K562 (cell line): ENCODE results near the gene ALX3. TPM values are rescaled to one million over a fixed set of nuclear protein-coding genes. Genes with fewer than 3 reads are reported as not detected.

Experiments used
- ATAC-seq: fragments of 200-7000 bp; cut with Tn5 transposase; 3 replicates; pipeline ENCODE4 v1.9.1; 2020; ENCODE audit warnings: moderate library complexity
- BruUV-seq: library from RNA; stranded (reverse); fragments of 400-500 nt; replicated peaks from 2 replicates; lab custom pipeline; 2021; lab: Mats Ljungman, UMichigan
- CTCF ChIA-PET: fragments of 300-600 bp; formaldehyde crosslinking; extraction: SDS; loops from one replicate; lab custom pipeline; 2021; ENCODE audit warnings: low intra/inter-chr PET ratio; lab: Yijun Ruan, JAX
- POLR2A ChIA-PET: fragments of 300-600, 350-650 bp; sonication (Branson Sonifier 250); formaldehyde crosslinking; extraction: SDS; loops from one replicate; lab custom pipeline; 2021; ENCODE audit warnings: antibody characterized with exemption, inconsistent platforms; lab: Yijun Ruan, JAX
- DNase-seq, 4 experiments: peaks; one replicate each; pipeline versions ENCODE4 v3.0.0 to v3.0.0-alpha.2; 2011 to 2018; ENCODE audit warnings: low spot score in 3 of 4, mixed read lengths in 3 of 4; ENCODE audit errors: extremely low read depth in 1 of 4
- FAIRE-seq: peaks from 2 replicates; lab custom pipeline; 2011; peaks lifted over from hg19 to GRCh38; lab: Jason Lieb, UNC
- H2AFZ ChIP-seq: 2 replicates; pipeline ENCODE4 v1.6.0; 2011; ENCODE audit warnings: low read depth, low read length, control low read depth, inconsistent platforms
- H3K27ac ChIP-seq: fragments of 200-600 bp; 3 replicates; pipeline ENCODE4 v1.8.0; 2011; ENCODE audit warnings: low read depth, mild to moderate bottlenecking, control low read depth, inconsistent platforms, low read length, moderate library complexity, mixed read lengths; ENCODE audit errors: extremely low read depth
- H3K27me3 ChIP-seq, 2 experiments: fragments of 300-600 bp in 1 of 2; 2 replicates in 1 of 2; 3 replicates in 1 of 2; pipeline versions ENCODE4 v1.6.0 to v1.8.0; 2011; ENCODE audit warnings: inconsistent platforms in 2 of 2, low read length in 2 of 2, mild to moderate bottlenecking in 1 of 2, mixed read lengths in 1 of 2, moderate library complexity in 1 of 2; ENCODE audit not compliant: control insufficient read depth in 2 of 2, insufficient read depth in 2 of 2
- H3K36me3 ChIP-seq: fragments of 300-600 bp; 3 replicates; pipeline ENCODE4 v1.8.0; 2011; ENCODE audit warnings: mild to moderate bottlenecking, low read length, inconsistent platforms; ENCODE audit not compliant: control insufficient read depth, insufficient read depth
- H3K4me1 ChIP-seq, 2 experiments: fragments of 200-600 bp in 1 of 2; replicated peaks in 1 of 2; 2 replicates in 1 of 2; 3 replicates in 1 of 2; pipeline versions ENCODE4 v1.5.1 to v1.8.0; 2011; ENCODE audit warnings: inconsistent platforms in 2 of 2, low read length in 2 of 2, mild to moderate bottlenecking in 1 of 2, mixed read lengths in 1 of 2, moderate library complexity in 1 of 2; ENCODE audit not compliant: control insufficient read depth in 2 of 2, insufficient read depth in 2 of 2
- H3K4me2 ChIP-seq: 2 replicates; pipeline ENCODE4 v1.6.1; 2011; ENCODE audit warnings: low read length, control low read depth, inconsistent platforms, mixed read lengths; ENCODE audit not compliant: insufficient read depth
- H3K4me3 ChIP-seq: fragments of 200-600 bp; sonication (generic), shearing (Covaris generic); 2 replicates; pipeline ENCODE4 v1.5.1; 2016; ENCODE audit warnings: control low read depth, inconsistent platforms
- H3K79me2 ChIP-seq: fragments of 200-600 bp; 3 replicates; pipeline ENCODE4 v1.8.0; 2011; ENCODE audit warnings: low read length, inconsistent platforms; ENCODE audit not compliant: control insufficient read depth, insufficient read depth
- H3K9ac ChIP-seq, 2 experiments: 2 replicates each; pipeline versions ENCODE4 v1.6.0 to v1.6.1; 2011; ENCODE audit warnings: low read depth in 2 of 2, low read length in 2 of 2, control low read depth in 1 of 2, inconsistent platforms in 1 of 2, mild to moderate bottlenecking in 1 of 2, mixed read lengths in 1 of 2; ENCODE audit not compliant: insufficient read depth in 1 of 2
- H3K9me1 ChIP-seq: one replicate; pipeline ENCODE4 v1.6.0; 2011; ENCODE audit warnings: inconsistent platforms, mild to moderate bottlenecking, low read length, moderate library complexity; ENCODE audit not compliant: control insufficient read depth, insufficient read depth
- H3K9me3 ChIP-seq: replicated peaks from 2 replicates; pipeline ENCODE4 v1.5.1; 2011; ENCODE audit warnings: low read depth, low read length, inconsistent platforms; ENCODE audit not compliant: control insufficient read depth, insufficient read depth
- H4K20me1 ChIP-seq: replicated peaks from 2 replicates; pipeline ENCODE4 v1.6.1; 2011; ENCODE audit warnings: low read length, inconsistent platforms, mixed read lengths; ENCODE audit not compliant: control insufficient read depth, insufficient read depth
- E2F8 ChIP-seq: fragments of 450-650 bp; IDR thresholded peaks from 2 replicates; pipeline ENCODE4 v1.7.1; 2018; ENCODE audit warnings: mild to moderate bottlenecking, low read depth; ENCODE audit not compliant: partially characterized antibody
- NFIC ChIP-seq: fragments of 450-650 bp; IDR thresholded peaks from 2 replicates; pipeline ENCODE4 v1.6.1; 2017; ENCODE audit warnings: mild to moderate bottlenecking, inconsistent platforms
- NFIX ChIP-seq: fragments of 250-450 bp; sonication (Bioruptor Pico); IDR thresholded peaks from 2 replicates; pipeline ENCODE4 v1.4.0; 2020; ENCODE audit warnings: low read depth, mild to moderate bottlenecking, moderate library complexity
- POLR2A ChIP-seq: fragments of 450-650 bp; conservative IDR thresholded peaks from 2 replicates; pipeline ENCODE4 v1.6.1; 2016
- POLR2G ChIP-seq: fragments of 200-400 bp; formaldehyde crosslinking; IDR thresholded peaks from 2 replicates; pipeline ENCODE4 v1.6.1; 2017; ENCODE audit warnings: low read depth, mild to moderate bottlenecking, antibody characterized with exemption, low read length, moderate library complexity
- WGBS: fragments of 100-300 bp; shearing (Covaris generic); methylation state at CpG from one replicate; pipeline ENCODE4 v1.1.6; 2016; ENCODE audit warnings: low coverage, mixed read lengths; ENCODE audit not compliant: insufficient coverage; ENCODE audit errors: missing lambda C conversion rate; 5-methylcytosine and 5-hydroxymethylcytosine counted together
- in situ Hi-C: fragments of 300-500 bp; cut with MboI; formaldehyde crosslinking; loops from 4 replicates; pipeline ENCODE4 v1.15.0; 2018; ENCODE audit warnings: inconsistent platforms, mixed read lengths
- intact Hi-C: fragments of 100-400 bp; cut with micrococcal nuclease; formaldehyde crosslinking; loops from 2 replicates; pipeline ENCODE4 v1.14.2; 2022
- polyA plus RNA-seq, 8 experiments: library from polyadenylated mRNA; depleted of rRNA in 4 of 8; stranded (reverse) in 5 of 8; unstranded in 3 of 8; fragments of >200 nt; fragmentation: Nextera tagmentation in 2 of 8; fragmentation: Illumina TruSeq in 1 of 8; extraction: Ambion mirVana in 2 of 8; extraction: Trizol in 1 of 8; gene quantifications; 2 replicates each; pipeline versions ENCODE4 v1.2.1 to v1.2.3, GENCODE V29; 2011 to 2014; ENCODE audit warnings: inconsistent platforms in 1 of 8, missing spikeins in 1 of 8
- total RNA-seq, 7 experiments: library from RNA; depleted of rRNA in 6 of 7; stranded (reverse); fragments of >200 nt in 6 of 7; fragmentation: Illumina TruSeq in 2 of 7; extraction: Trizol in 2 of 7; gene quantifications; 2 replicates each; pipeline versions ENCODE4 v1.2.1 to v1.2.3, GENCODE V29; 2011 to 2021; ENCODE audit warnings: low replicate concordance in 1 of 7

The ALX3 gene
- total and polyA plus RNA-seq, 9 of the 15 experiments (the other 6 are each of a cell fraction or from before 2014, with no cell fraction given) = not detected

- H3K9me1 ChIP-seq = no peaks in the 10 kb centered on the region
- H3K27ac ChIP-seq = no peak overlapping the region
- POLR2A ChIA-PET = interaction anchor here (0.5 to 18.1 kb wide), 10 partner anchors 9 to 262 kb away, joined by 3 to 200 read pairs (median 4); partner anchors contain the start of gene STRIP1
- no peak overlapping the region for H3K4me3 ChIP-seq
- peaks cover 97% of the 10 kb centered on the region for H3K36me3 ChIP-seq
- WGBS = 81% methylated on average over 11 of the region's 11 CpGs
- in situ Hi-C loops = loop anchor here (5.0 kb wide), 1 partner anchor 57 kb away; no protein-coding TSS in a partner anchor
- H4K20me1 ChIP-seq = peaks cover 12% of the 10 kb centered on the region
- no TSS peak for BruUV-seq
- DNase-seq (no peak), FAIRE-seq (no peak), ATAC-seq (no peak)
- no peaks in the 10 kb centered on the region for H3K79me2 ChIP-seq
- H3K9me3 ChIP-seq = no peaks in the 10 kb centered on the region
- no peaks in the 10 kb centered on the region for H3K4me1 ChIP-seq
- 0 out of 4 replicates have a peak overlapping the region, but pooled peaks of 1 of the 2 experiments have one; percentile 7 for H3K9ac ChIP-seq
- no peaks in the 10 kb centered on the region for H3K27me3 ChIP-seq
- no peak overlapping the region for H2AFZ ChIP-seq
- CTCF ChIA-PET = interaction anchor here (0.6 kb wide), 1 partner anchor 11 kb away, joined by 5 read pairs; no protein-coding TSS in a partner anchor
- intact Hi-C loops = loop anchor here (10.0 kb wide), 1 partner anchor 415 kb away; no protein-coding TSS in a partner anchor
- H3K4me2 ChIP-seq = no peak overlapping the region
- TF ChIP-seq POLR2G (0 out of 2 replicates have a peak, but pooled peaks have one; percentile 35), E2F8 (no peak), NFIC (peak; percentile 92), NFIX (CRISPR knock-in tag) (peak; percentile 51; the same call in 1 of the 2 replicates), POLR2A (0 out of 2 replicates have a peak, but pooled peaks have one; percentile 14)
Measured at GRCh38 chr1:110049801-110050601, 20.5 kb downstream of the ALX3 start.
